ENCODE measurements around the gene DTNA.

- no peak for TF ChIP-seq EZH2 (IDR thresholded peaks at IDR 0.05; ENCODE audit: low read length)
- no peak for TF ChIP-seq CTCF (optimal IDR thresholded peaks at IDR 0.05 in 1 of 3, IDR thresholded peaks at IDR 0.05 in 1 of 3, conservative IDR thresholded peaks at IDR 0.05 in 1 of 3; ENCODE audit: extremely low read depth in 1 of 3, insufficient read depth in 2 of 3, low read length in 3 of 3)
Measured at GRCh38 chr18:34817636-34818035, 107.5 kb downstream of the DTNA start.
